NK-92 (cell line): ENCODE measurements around the gene MMEL1.
A peak's percentile ranks its signal among the peaks of the same experiment; 100 is the strongest.

Source experiments
- DNase-seq: peaks from one replicate; lab custom pipeline; 2025; ENCODE audit not compliant: unreplicated experiment; lab: John Stamatoyannopoulos, UW

The MMEL1 gene

DNA sequence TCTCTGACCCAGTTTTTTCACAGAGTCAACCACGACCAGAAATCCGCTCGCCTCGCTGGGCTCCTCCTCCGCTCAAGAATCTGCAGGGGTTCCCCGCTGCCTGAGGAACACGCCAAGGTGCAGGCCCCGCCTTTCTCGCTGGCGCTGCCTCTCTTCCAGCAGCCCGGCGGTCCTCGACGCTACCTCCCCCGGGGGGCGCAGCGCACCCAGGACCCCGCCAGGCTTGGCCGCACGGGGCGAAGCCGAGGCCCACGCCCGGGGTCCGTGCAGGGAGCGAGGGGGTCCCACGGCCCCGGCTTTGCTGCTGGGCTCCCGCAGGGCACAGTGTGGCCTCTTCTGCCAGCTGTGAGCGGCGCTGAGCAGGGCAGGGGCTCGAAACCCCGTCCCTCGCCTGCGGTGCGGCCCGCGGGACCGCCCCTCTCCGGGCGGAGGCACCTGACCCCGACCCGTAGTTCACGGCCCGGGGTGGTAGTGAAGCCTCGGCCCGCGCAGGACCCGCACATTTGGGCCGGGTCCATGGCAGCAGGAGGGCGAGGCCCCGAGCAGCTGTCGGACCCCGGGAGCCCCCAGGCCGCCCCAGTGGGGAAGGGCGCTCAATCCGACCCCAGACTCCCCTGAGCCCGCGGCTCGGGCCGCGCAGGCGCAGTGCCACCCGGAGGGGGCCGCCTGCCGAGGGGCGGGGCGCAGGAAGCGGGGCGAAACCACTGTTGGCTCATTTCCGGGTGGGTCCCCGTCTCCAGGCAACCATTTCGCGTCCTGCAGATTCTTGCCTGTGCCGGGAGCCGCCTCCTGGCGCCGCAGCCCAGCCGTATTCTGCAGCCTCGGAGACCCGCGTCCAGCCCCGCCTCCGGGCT lies 10.0 kb upstream of the MMEL1 start:
- peak; percentile 41 for DNase-seq

- no peak for DNase-seq
Measured at GRCh38 chr1:2642131-2642559, 9.3 kb upstream of the MMEL1 start.

GRCh38 chr1:2641381-2642130 lies 8.7 kb upstream of the MMEL1 start:
- no peak for DNase-seq

- DNase-seq: no peak
Measured at GRCh38 chr1:2640626-2641025, 7.8 kb upstream of the MMEL1 start.

DNA sequence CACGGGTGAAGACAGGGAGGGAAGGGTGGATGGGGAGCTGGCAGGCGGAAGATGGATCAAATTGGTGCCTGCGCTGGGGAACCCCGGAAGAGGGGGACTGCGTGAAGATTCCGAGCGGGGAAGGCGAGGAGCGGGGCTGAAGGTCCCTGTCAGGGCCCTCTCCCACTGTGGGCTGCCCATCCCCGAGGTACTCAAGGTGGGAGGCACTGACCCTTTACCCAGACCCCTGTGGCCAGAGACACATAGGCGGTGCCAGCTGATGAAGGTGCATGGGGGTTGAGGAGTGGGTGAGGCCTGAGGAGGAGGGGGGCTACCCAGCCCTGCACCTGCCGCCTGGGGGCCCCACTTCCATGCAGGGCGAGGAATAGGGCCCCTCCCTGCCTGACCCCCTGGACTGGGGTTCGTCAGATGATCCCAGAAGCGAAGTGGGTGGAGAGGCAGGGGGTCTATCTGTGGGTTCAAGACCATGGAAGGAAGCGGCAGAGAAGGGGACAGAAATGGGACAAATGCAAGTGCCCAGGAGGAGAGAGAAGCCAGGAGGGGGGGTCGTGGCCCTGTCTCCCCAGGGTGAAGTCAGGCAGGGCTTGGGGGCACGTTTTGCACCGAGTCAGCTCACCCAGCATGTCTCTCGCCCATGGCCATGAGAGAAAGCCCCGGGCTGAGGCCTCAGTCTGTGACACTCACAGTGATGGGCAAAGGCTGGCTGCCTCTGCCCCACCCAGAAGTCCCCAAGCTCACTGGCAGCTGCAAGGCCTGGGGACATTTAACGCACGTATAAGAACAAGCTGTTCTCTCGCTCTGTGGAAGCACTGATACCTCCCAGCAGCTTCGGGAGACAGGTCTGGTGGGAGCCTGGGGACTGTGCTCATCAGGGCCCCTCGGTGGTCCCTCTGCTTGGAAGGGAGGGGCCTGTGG lies 7.0 kb upstream of the MMEL1 start:
- no peak for DNase-seq

DNA sequence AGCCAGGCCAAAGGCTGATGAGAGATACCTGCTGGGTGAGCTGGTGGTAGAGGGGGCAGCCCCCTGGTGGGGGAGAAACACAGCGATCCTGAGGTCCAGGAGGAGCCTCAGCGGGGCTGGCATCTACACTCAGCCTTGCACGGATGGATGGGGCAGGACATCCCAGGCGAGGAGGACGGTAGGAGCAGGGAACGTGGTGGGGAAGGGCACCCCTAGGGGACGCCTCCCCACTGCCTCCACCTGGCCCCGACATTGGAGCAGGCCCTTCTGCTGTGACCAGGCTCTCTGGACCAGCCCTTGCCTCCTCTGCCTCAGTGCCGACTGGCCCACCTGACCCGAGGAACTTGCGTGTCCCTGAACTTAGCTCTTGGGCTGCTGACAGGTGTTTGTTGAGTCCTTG lies 6.4 kb upstream of the MMEL1 start:
- no peak for DNase-seq

GRCh38 chr1:2638466-2639115 lies 5.8 kb upstream of the MMEL1 start:
- DNase-seq: no peak

DNA sequence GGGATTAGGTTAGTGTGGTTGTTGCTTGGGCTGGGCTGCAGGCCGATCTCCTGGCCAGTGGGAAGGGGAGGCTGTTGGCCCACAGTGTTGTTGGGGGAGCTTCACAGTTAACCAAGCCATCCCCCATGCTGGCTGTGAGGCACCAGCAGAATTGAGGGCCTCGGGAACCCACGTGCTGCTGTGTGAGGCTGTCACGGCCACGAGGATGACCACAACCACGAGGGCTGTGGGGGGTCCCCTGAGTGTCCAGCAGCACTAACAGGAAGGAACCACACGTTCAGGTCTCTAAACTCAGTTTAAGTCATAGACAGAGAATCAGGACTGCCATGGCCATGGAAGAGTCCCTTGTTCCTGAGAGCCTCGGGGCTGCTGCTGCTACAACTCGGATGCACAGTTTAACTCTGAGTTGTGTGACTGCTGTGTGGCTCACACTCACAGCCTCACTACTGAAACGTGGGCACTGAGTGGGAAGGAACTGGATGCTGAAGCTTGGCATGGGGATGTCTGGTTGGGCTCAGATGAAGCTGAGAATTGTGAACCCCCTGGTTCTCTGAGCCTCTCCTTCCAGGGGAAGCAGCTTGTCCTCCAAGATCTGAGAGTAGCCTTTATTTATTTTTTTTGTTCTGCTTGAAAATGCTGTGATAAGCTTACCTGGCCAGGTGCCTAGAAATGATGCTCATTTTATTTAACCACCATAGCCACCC lies 4.8 kb upstream of the MMEL1 start:
- no peak for DNase-seq

DNA sequence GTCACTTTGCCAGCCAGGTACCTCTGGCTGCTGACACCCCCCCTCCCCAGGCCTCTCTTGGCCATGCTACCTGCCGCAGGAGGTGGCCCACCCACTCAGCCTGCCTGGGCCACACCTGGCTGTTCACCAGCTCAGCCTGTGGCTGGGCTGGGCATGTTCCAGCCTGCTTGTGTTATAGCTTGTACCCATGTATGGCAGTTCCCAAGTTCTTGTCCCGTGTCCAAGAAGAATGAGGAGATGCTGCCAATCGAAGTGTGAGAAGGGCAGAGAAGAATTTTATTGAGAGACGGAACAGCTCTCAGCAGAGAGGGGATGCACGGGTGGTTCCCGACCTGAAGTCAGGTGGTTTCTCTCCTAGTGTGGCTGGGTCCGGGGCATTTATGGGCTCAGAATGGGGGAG lies 3.9 kb upstream of the MMEL1 start:
- no peak for DNase-seq

- no peak for DNase-seq
Measured at GRCh38 chr1:2635361-2636010, 2.7 kb upstream of the MMEL1 start.

DNA sequence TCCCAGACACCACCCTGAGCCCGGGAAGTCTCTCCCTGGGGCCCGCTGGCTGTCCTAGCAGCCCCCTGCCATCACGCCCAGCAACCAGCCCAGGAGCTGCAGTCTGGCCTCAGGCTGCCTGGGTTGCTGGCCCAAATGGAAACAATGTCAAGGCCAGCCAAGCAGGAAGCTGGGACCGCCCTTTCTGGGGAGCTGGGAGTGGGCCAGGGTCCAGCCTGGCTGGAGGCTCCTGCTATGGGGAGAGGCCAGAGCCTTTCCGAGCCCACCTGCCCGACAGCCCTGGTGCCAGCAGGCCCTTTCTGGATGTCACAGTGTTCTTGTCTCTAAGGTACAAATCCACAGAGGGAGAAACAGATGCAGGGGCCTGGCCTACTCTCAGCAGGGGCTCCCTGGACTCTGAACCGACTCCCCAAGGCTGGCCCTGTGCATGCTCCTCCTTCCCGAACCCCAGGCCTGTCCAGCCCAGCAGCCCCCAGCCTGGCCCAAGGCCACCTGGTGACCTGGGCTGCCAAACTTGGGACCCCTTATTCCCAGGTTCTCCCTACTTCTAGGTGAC lies 1.2 kb upstream of the MMEL1 start:
- no peak for DNase-seq

- no peak for DNase-seq
Measured at GRCh38 chr1:2633366-2633935, 635 bp upstream of the MMEL1 start.

DNA sequence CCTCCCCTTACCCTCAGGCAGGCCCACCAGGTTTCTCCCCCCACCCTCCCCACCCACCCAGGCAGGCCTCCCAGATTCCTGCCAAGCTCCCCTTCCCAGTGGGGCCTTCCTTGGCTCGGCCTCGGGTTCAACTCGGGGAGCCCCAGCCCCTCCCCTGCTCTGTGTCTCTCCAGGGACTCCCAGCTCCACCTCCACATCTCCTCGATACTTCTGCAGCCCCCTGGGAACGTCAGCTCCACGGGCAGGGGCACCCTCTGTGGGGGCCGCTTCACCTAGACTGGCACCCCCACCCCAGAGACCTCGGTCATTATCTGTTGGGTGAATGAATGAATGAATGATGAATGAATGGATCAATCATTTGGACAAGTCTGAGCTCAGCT lies 775 bp downstream of the MMEL1 start:
- no peak for DNase-seq

DNA sequence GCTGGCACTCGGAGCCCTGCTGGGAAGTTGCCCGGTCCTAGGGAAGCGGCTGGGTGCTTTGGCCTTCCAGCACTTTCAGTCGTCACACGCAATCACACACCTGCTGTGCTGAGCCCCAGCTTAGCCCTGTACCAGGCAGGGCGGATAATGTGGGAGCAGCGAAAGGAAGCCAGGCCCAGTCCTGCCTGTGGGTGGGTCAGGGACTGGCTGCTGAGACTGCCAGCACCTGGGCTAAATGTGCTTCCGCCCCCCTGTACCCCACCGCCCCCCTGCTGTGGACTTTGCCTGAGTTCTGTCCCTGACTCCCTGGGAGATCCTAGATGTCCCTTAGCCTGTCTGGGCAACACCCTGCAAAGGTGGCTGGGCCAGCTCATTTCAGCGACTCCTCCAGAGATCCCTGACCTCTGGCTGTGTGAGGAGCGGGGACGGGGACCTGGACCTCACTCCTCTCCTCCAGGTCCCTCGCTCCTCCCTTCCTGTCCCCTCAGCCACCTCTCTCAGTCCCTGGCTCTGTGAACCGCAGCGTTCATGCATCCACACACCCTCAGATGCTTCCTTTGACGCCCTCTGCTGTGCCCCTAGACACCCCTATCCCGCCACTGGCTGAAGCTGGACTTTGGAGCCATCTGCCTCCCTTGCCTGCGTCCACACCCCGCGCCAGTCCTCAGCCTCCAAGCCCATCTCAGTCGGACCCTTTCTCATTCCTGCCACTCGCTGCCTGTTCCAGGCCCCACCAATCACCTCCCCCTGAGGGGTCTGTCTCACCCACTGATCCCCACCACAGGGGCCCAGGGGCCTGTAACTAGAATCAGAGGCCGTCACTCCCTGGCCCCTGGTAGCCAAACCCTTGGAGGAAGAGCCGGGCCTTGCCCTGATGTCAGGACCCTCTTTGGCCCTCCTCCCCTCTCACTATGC lies 1.4 kb downstream of the MMEL1 start:
- DNase-seq: no peak

DNA sequence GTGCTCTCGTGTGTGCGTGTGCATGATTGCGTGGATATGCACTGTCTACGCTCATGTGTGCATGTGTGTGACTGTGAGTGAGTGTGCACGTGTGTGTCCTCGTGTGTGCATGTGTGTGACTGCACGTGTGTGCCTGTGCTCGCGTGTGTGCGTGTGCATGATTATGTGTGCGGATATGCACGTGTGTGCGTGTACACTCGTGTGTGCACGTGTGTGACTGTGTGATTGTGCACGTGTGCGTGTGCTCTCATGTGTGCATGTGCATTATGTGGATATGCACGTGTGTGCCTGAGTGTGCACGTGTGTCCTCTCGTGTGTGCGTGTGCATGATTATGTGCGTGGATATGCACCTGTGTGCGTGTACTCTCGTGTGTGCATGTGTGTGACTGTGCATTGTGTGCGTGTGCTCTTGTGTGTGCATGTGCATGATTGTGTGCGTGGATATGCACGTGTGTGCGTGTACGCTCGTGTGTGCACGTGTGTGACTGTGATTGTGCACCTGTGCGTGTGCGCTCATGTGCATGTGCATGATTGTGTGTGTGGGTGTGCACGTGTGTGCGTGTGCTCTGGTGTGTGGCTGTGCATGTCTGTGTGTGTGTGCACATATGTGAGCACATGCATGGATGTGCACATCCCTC lies 2.2 kb downstream of the MMEL1 start:
- DNase-seq: no peak

- DNase-seq: no peak
Measured at GRCh38 chr1:2629627-2630497, 3.0 kb downstream of the MMEL1 start.
